Sigmoid colon (tissue), 7 donors: ENCODE measurements around the gene CALCR. TPM values are rescaled to one million over a fixed set of nuclear protein-coding genes. Genes with fewer than 3 reads are reported as not detected.

Experiments
- DNase-seq: peaks from one replicate; pipeline ENCODE4 v3.0.0-alpha.2; 2019
- H3K27ac ChIP-seq, 4 donors: fragments of 200-600 bp; sonication (generic); one replicate each; pipeline ENCODE4 v1.5.1; 2016 to 2019; ENCODE audit warnings: mild to moderate bottlenecking in 1 of 4
- H3K27me3 ChIP-seq, 3 donors: fragments of 200-600 bp; sonication (generic); one replicate each; pipeline ENCODE4 v1.5.1; 2019; ENCODE audit warnings: mild to moderate bottlenecking in 1 of 3
- H3K36me3 ChIP-seq, 4 donors: fragments of 200-600 bp; sonication (generic); one replicate each; pipeline ENCODE4 v1.5.1; 2016 to 2019
- H3K4me1 ChIP-seq, 4 donors: fragments of 200-600 bp; sonication (generic); one replicate each; pipeline ENCODE4 v1.5.1; 2017 to 2019
- H3K4me3 ChIP-seq, 4 donors: fragments of 200-600 bp; sonication (generic); one replicate each; pipeline ENCODE4 v1.5.1; 2017 to 2019; ENCODE audit warnings: mild to moderate bottlenecking in 2 of 4, moderate library complexity in 1 of 4
- H3K9me3 ChIP-seq, 4 donors: fragments of 200-600 bp in 3 of 4; sonication (generic) in 3 of 4; one replicate each; pipeline versions ENCODE4 v1.5.1 to v1.6.1; 2013 to 2019
- EP300 ChIP-seq, 4 donors: sonication (generic); formaldehyde crosslinking; IDR thresholded peaks; one replicate each; pipeline ENCODE4 v1.6.1; 2017; ENCODE audit warnings: antibody characterized with exemption in 4 of 4
- POLR2A ChIP-seq, 2 donors: fragments of 450-650 bp; IDR thresholded peaks; one replicate each; pipeline ENCODE4 v1.6.1; 2016; ENCODE audit warnings: antibody characterized with exemption in 2 of 2, mild to moderate bottlenecking in 2 of 2, moderate library complexity in 2 of 2
- POLR2AphosphoS5 ChIP-seq, 4 donors: sonication (generic); formaldehyde crosslinking; IDR thresholded peaks; one replicate each; pipeline ENCODE4 v1.6.1; 2017; ENCODE audit warnings: antibody characterized with exemption in 4 of 4
- WGBS, 2 donors: extraction: QIAGEN DNeasy Blood & Tissue Kit; methylation state at CpG; one replicate each; pipeline ENCODE4 v1.1.7; 2013; 5-methylcytosine and 5-hydroxymethylcytosine counted together
- intact Hi-C: fragments of 100-400 bp; cut with DNase I; formaldehyde crosslinking; loops from one replicate; pipeline ENCODE4 v1.15.1; 2023
- polyA plus RNA-seq, 3 donors: library from polyadenylated mRNA; stranded (reverse); fragments of 200-250 nt; gene quantifications; one replicate each; pipeline ENCODE4 v1.2.3, GENCODE V29; 2013
- total RNA-seq, 4 donors: library from RNA; depleted of rRNA; stranded (reverse); fragments of >200 nt; gene quantifications; one replicate each; pipeline ENCODE4 v1.1.0, GENCODE V29; 2016
- TF ChIP-seq, protein P1 (sequence below), 4 experiments: fragments of 450-650 bp in 3 of 4; fragments of 200-600 bp in 1 of 4; IDR thresholded peaks; one replicate each; pipeline ENCODE4 v1.5.1; 2016 to 2019; ENCODE audit warnings: antibody characterized with exemption in 4 of 4, mild to moderate bottlenecking in 3 of 4, moderate library complexity in 2 of 4
- donor health status: healthy with polysubstance abuse.
- donor health status: Bipolar disorder and iron deficiency.
- donor health status: healthy.

The CALCR gene
- total and polyA plus RNA-seq, 7 donors, result 0.03 TPM; not detected in 6

- Histone ChIP-seq H3K4me1 (no peaks in the 10 kb centered on the region), H3K9me3 (no peaks in the 10 kb centered on the region), H3K36me3 (no peaks in the 10 kb centered on the region), H3K27me3 (no peaks in the 10 kb centered on the region), H3K4me3 (no peak overlapping the region), H3K27ac (no peak overlapping the region)
- no peak for DNase-seq
- TF ChIP-seq EP300 (IDR thresholded peaks at IDR 0.05), result no peak
- TF ChIP-seq, protein P1, sequence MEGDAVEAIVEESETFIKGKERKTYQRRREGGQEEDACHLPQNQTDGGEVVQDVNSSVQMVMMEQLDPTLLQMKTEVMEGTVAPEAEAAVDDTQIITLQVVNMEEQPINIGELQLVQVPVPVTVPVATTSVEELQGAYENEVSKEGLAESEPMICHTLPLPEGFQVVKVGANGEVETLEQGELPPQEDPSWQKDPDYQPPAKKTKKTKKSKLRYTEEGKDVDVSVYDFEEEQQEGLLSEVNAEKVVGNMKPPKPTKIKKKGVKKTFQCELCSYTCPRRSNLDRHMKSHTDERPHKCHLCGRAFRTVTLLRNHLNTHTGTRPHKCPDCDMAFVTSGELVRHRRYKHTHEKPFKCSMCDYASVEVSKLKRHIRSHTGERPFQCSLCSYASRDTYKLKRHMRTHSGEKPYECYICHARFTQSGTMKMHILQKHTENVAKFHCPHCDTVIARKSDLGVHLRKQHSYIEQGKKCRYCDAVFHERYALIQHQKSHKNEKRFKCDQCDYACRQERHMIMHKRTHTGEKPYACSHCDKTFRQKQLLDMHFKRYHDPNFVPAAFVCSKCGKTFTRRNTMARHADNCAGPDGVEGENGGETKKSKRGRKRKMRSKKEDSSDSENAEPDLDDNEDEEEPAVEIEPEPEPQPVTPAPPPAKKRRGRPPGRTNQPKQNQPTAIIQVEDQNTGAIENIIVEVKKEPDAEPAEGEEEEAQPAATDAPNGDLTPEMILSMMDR (IDR thresholded peaks at IDR 0.05), result no peak
- TF ChIP-seq POLR2A (IDR thresholded peaks at IDR 0.05), result no peak
- no peak for TF ChIP-seq POLR2AphosphoS5 (IDR thresholded peaks at IDR 0.05)
- 63 to 76% methylated on average over 4 of the region's 4 CpGs for WGBS, 2 donors
- intact Hi-C loops, result no loop called here
Observed at GRCh38 chr7:93475811-93476210, 98.7 kb downstream of the CALCR start.

- Histone ChIP-seq H3K27me3 (no peaks in the 10 kb centered on the region), H3K36me3 (no peaks in the 10 kb centered on the region), H3K27ac (no peak overlapping the region), H3K4me3 (no peak overlapping the region), H3K4me1 (no peaks in the 10 kb centered on the region), H3K9me3 (no peaks in the 10 kb centered on the region)
- TF ChIP-seq, protein P1 (IDR thresholded peaks at IDR 0.05), result no peak
- TF ChIP-seq POLR2AphosphoS5 (IDR thresholded peaks at IDR 0.05) (no peak), POLR2A (IDR thresholded peaks at IDR 0.05) (no peak), EP300 (IDR thresholded peaks at IDR 0.05) (no peak)
- no peak for DNase-seq
- 61 to 76% methylated on average over 2 of the region's 2 CpGs for WGBS, 2 donors
- intact Hi-C loops, result no loop called here
Observed at GRCh38 chr7:93471456-93471855, 103.1 kb downstream of the CALCR start.

DNA sequence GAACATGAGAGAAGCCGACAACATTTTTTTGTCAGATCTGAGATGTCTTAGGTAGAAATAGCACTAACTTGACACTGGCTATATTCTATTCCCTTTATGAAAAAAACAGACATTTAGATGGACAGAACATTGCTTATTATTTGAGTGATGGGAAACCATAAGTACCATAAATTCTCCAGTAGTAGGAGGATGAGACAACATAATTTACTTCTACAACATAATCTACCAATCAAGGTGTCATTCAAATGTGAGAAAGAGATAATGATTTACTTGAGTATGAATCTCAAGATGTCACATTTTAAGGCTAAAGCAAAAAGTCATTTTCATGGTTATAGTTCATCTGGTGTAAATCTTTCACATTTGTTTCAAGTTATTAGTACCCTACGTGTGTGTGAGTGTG is 110.8 kb downstream of the CALCR start:
- intact Hi-C loops, result no loop called here
- Histone ChIP-seq H3K36me3 (no peaks in the 10 kb centered on the region), H3K4me1 (no peaks in the 10 kb centered on the region), H3K9me3 (no peaks in the 10 kb centered on the region), H3K4me3 (no peak overlapping the region), H3K27ac (no peak overlapping the region), H3K27me3 (no peaks in the 10 kb centered on the region)
- no peak for DNase-seq
- WGBS, 2 donors, result 77 to 90% methylated on average over 2 of the region's 2 CpGs
- TF ChIP-seq, protein P1 (IDR thresholded peaks at IDR 0.05), result no peak
- TF ChIP-seq EP300 (IDR thresholded peaks at IDR 0.05) (no peak), POLR2A (IDR thresholded peaks at IDR 0.05) (no peak), POLR2AphosphoS5 (IDR thresholded peaks at IDR 0.05) (no peak)

DNA sequence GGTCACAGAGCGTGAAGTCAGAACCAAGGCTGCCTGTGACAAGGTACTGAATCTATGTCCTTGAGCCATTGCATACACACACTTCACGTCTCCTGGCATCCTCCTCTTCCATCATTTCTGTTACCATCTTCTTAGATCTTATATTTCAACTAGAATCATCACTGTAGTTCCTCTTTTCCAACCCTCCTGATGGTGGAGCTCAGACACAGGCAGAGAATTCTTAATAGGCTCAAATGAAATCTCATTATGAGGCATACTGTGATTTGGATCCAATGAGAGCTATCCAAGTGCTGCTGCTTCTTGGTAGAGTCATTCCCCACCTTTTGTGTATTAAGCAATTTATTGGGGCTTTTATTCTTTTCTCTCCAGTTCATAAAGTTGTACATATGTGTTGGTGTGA is 113.2 kb downstream of the CALCR start:
- TF ChIP-seq, protein P1 (IDR thresholded peaks at IDR 0.05), result no peak
- TF ChIP-seq POLR2AphosphoS5 (IDR thresholded peaks at IDR 0.05), result no peak
- TF ChIP-seq EP300 (IDR thresholded peaks at IDR 0.05), result no peak
- no peak for TF ChIP-seq POLR2A (IDR thresholded peaks at IDR 0.05)
- no peak for DNase-seq
- Histone ChIP-seq H3K27ac (no peak overlapping the region), H3K9me3 (no peaks in the 10 kb centered on the region), H3K4me1 (no peaks in the 10 kb centered on the region), H3K36me3 (no peaks in the 10 kb centered on the region), H3K4me3 (no peak overlapping the region), H3K27me3 (no peaks in the 10 kb centered on the region)
- intact Hi-C loops, result no loop called here
- 30 to 69% methylated on average over 2 of the region's 2 CpGs for WGBS, 2 donors

DNA sequence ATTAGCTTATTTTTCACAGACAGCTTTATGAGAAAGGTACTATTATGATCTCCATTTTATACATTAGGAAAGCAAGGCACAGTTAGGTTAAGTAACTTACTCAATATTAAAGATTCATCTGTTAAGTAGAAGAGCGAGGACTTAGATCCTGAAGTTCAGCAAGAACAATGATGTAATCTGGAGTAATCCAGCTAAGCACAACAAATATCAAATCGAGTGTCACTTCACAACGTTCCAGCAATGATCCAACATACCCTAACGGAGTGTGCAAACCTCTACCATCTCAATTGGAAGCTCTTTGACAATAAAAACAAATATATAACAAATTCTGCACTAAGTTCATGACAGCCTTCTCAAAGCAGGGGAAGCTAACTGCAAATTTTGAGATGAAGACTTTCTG is 121.3 kb downstream of the CALCR start:
- TF ChIP-seq, protein P1 (IDR thresholded peaks at IDR 0.05), result no peak
- TF ChIP-seq POLR2A (IDR thresholded peaks at IDR 0.05) (no peak), POLR2AphosphoS5 (IDR thresholded peaks at IDR 0.05) (no peak), EP300 (IDR thresholded peaks at IDR 0.05) (no peak)
- intact Hi-C loops, result no loop called here
- H3K9me3 ChIP-seq, result no peaks in the 10 kb centered on the region

More for the DNA sequence above, 121.3 kb downstream of the CALCR start:
- H3K4me1 ChIP-seq, result no peaks in the 10 kb centered on the region
- no peak overlapping the region for H3K27ac ChIP-seq
- 71 to 72% methylated on average over 4 of the region's 4 CpGs for WGBS, 2 donors
- no peaks in the 10 kb centered on the region for H3K27me3 ChIP-seq
- DNase-seq, result no peak
- no peaks in the 10 kb centered on the region for H3K36me3 ChIP-seq
- no peak overlapping the region for H3K4me3 ChIP-seq
